GM12878 (cell line): ENCODE results near the gene EFHD1. TPM values are rescaled to one million over a fixed set of nuclear protein-coding genes. Genes with fewer than 3 reads are reported as not detected.

ENCODE experiments used
- ATAC-seq: fragments of 200-7000 bp; cut with Tn5 transposase; 3 replicates; pipeline ENCODE4 v1.9.1; 2020; ENCODE audit warnings: mild to moderate bottlenecking, moderate library complexity
- BruUV-seq: library from RNA; stranded (reverse); fragments of 400-500 nt; replicated peaks from 2 replicates; lab custom pipeline; 2021; lab: Mats Ljungman, UMichigan
- CTCF ChIA-PET: fragments of 300-600 bp; sonication (Branson Sonifier 250); formaldehyde crosslinking; extraction: SDS; loops from one replicate; lab custom pipeline; 2021; ENCODE audit warnings: inconsistent platforms; lab: Yijun Ruan, JAX
- POLR2A ChIA-PET: fragments of 350-600 bp; formaldehyde crosslinking; extraction: SDS; loops from one replicate; lab custom pipeline; 2021; ENCODE audit warnings: inconsistent platforms; lab: Charles Lee
- RAD21 ChIA-PET: fragments of 300-600 bp; sonication (Branson Sonifier 250); formaldehyde crosslinking; loops from one replicate; lab custom pipeline; 2023; ENCODE audit warnings: antibody characterized with exemption; ENCODE audit not compliant: unreplicated experiment; lab: Charles Lee
- SMC1A ChIA-PET: fragments of 300-600 bp; sonication (Branson Sonifier 250); formaldehyde crosslinking; loops from one replicate; lab custom pipeline; 2023; ENCODE audit not compliant: unreplicated experiment, uncharacterized antibody; lab: Charles Lee
- DNase-seq: peaks from one replicate; pipeline ENCODE4 v3.0.0-alpha.2; 2011; ENCODE audit warnings: low read depth, low spot score
- FAIRE-seq: peaks from 3 replicates; lab custom pipeline; 2011; peaks lifted over from hg19 to GRCh38; lab: Jason Lieb, UNC
- H2AFZ ChIP-seq: 2 replicates; pipeline ENCODE4 v1.6.0; 2011; ENCODE audit warnings: low read depth, low read length, control low read depth; ENCODE audit not compliant: control insufficient read depth
- H3K27ac ChIP-seq: 2 replicates; pipeline ENCODE4 v1.5.1; 2011; ENCODE audit warnings: control low read depth; ENCODE audit not compliant: control insufficient read depth, insufficient read depth
- H3K27me3 ChIP-seq, 2 experiments: replicated peaks in 1 of 2; 2 replicates each; pipeline versions ENCODE4 v1.6.0 to v1.6.1; 2011; ENCODE audit warnings: low read length in 1 of 2; ENCODE audit not compliant: control insufficient read depth in 2 of 2, insufficient read depth in 2 of 2
- H3K36me3 ChIP-seq, 2 experiments: 2 replicates each; pipeline ENCODE4 v1.5.1; 2011; ENCODE audit warnings: low read length in 1 of 2; ENCODE audit not compliant: control insufficient read depth in 2 of 2, insufficient read depth in 2 of 2
- H3K4me1 ChIP-seq: 2 replicates; pipeline ENCODE4 v1.6.1; 2011; ENCODE audit warnings: mild to moderate bottlenecking, low read length, moderate library complexity, mixed read lengths; ENCODE audit not compliant: control insufficient read depth, insufficient read depth
- H3K4me2 ChIP-seq: 2 replicates; pipeline ENCODE4 v1.6.0; 2011; ENCODE audit warnings: control low read depth; ENCODE audit not compliant: control insufficient read depth, insufficient read depth
- H3K4me3 ChIP-seq: fragments of 200-600 bp; sonication (generic); 2 replicates; pipeline ENCODE4 v1.5.1; 2016
- H3K79me2 ChIP-seq: 2 replicates; pipeline ENCODE4 v1.6.0; 2011; ENCODE audit warnings: low read length; ENCODE audit not compliant: control insufficient read depth, insufficient read depth
- H3K9ac ChIP-seq: 2 replicates; pipeline ENCODE4 v1.8.0; 2011; ENCODE audit warnings: low read length, control low read depth, mixed read lengths; ENCODE audit not compliant: control insufficient read depth, insufficient read depth
- H3K9me3 ChIP-seq: replicated peaks from 3 replicates; pipeline ENCODE4 v1.5.1; 2011; ENCODE audit warnings: mild to moderate bottlenecking, low read length; ENCODE audit not compliant: control insufficient read depth, insufficient read depth
- H4K20me1 ChIP-seq: 2 replicates; pipeline ENCODE4 v1.6.0; 2011; ENCODE audit not compliant: control insufficient read depth, insufficient read depth
- ATF7 ChIP-seq: fragments of 450-650 bp; IDR thresholded peaks from 2 replicates; pipeline ENCODE4 v1.6.1; 2016; ENCODE audit warnings: low read depth, mild to moderate bottlenecking
- BHLHE40 ChIP-seq, 2 experiments: fragments of 450-650 bp in 1 of 2; IDR thresholded peaks; 2 replicates each; pipeline ENCODE4 v1.6.1; 2011 to 2017; ENCODE audit warnings: low read depth in 2 of 2, borderline replicate concordance in 1 of 2, improper control_type of control experiment in 1 of 2, low read length in 1 of 2, mild to moderate bottlenecking in 1 of 2
- CBFB ChIP-seq: IDR thresholded peaks from 2 replicates; pipeline ENCODE4 v1.6.1; 2016; ENCODE audit warnings: antibody characterized with exemption, low read depth
- E2F4 ChIP-seq: IDR thresholded peaks from 2 replicates; pipeline ENCODE4 v1.6.1; 2012; ENCODE audit warnings: low read depth, low read length, improper control_type of control experiment
- EZH2 ChIP-seq: IDR thresholded peaks from 2 replicates; pipeline ENCODE4 v1.6.1; 2012; ENCODE audit warnings: low read depth, mild to moderate bottlenecking, control low read depth, inconsistent platforms, low read length, borderline replicate concordance; ENCODE audit not compliant: control insufficient read depth
- POLR2AphosphoS5 ChIP-seq: IDR thresholded peaks from 2 replicates; pipeline ENCODE4 v1.6.1; 2011; ENCODE audit warnings: mild to moderate bottlenecking, low read length, inconsistent platforms
- RELB ChIP-seq: fragments of 450-650 bp; IDR thresholded peaks from 2 replicates; pipeline ENCODE4 v1.6.1; 2017; ENCODE audit warnings: low read depth, mild to moderate bottlenecking, moderate library complexity
- TCF7 ChIP-seq: IDR thresholded peaks from 2 replicates; pipeline ENCODE4 v1.6.1; 2014; ENCODE audit warnings: antibody characterized with exemption, borderline replicate concordance
- WRNIP1 ChIP-seq: IDR thresholded peaks from 2 replicates; pipeline ENCODE4 v1.6.1; 2011; ENCODE audit warnings: low read depth, low read length, improper control_type of control experiment, borderline replicate concordance
- YY1 ChIP-seq: IDR thresholded peaks from 2 replicates; pipeline ENCODE4 v1.6.1; 2011; ENCODE audit warnings: low read depth, mild to moderate bottlenecking, low read length
- ZNF622 ChIP-seq: fragments of 450-650 bp; IDR thresholded peaks from 2 replicates; pipeline ENCODE4 v1.6.1; 2017; ENCODE audit warnings: mild to moderate bottlenecking, inconsistent platforms
- WGBS: methylation state at CpG from one replicate; pipeline ENCODE4 v1.1.6; 2016; ENCODE audit warnings: low lambda C conversion rate; ENCODE audit not compliant: insufficient replicate concordance, insufficient coverage; ENCODE audit errors: missing lambda C conversion rate; 5-methylcytosine and 5-hydroxymethylcytosine counted together
- in situ Hi-C: fragments of 300-500 bp; cut with MboI; formaldehyde crosslinking; loops from 9 replicates; pipeline ENCODE4 v1.14.3; 2018; ENCODE audit warnings: mixed read lengths
- intact Hi-C: fragments of 100-400 bp; cut with micrococcal nuclease; formaldehyde crosslinking; loops from one replicate; pipeline ENCODE4 v1.14.2; 2022; ENCODE audit not compliant: unreplicated experiment
- polyA plus RNA-seq, 11 experiments: library from polyadenylated mRNA; depleted of rRNA in 4 of 11; unstranded in 6 of 11; stranded (reverse) in 5 of 11; fragments of >200 nt; fragmentation: Nextera tagmentation in 4 of 11; fragmentation: Illumina TruSeq in 1 of 11; extraction: Ambion mirVana in 4 of 11; extraction: Trizol in 1 of 11; gene quantifications; 1 replicate in 1 of 11; 2 replicates in 10 of 11; pipeline versions ENCODE4 v1.2.1 to v1.2.3, GENCODE V29; 2011 to 2016; ENCODE audit warnings: inconsistent platforms in 2 of 11, missing spikeins in 2 of 11, low read depth in 1 of 11
- total RNA-seq, 4 experiments: library from RNA; depleted of rRNA in 3 of 4; stranded (reverse); fragments of >200 nt in 3 of 4; fragmentation: Illumina TruSeq in 1 of 4; extraction: Trizol in 1 of 4; gene quantifications; 2 replicates each; pipeline versions ENCODE4 v1.2.1 to v1.2.3, GENCODE V29; 2013 to 2021

The EFHD1 gene
- total and polyA plus RNA-seq, 10 of the 15 experiments (the other 5 are each of a cell fraction or from before 2014, with no cell fraction given), result 0.07 TPM; not detected in 9

GRCh38 chr2:232635820-232636219 is 2.4 kb downstream of the EFHD1 start:
- no TSS peak for BruUV-seq
- Histone ChIP-seq H2AFZ (no peak overlapping the region), H4K20me1 (no peaks in the 10 kb centered on the region), H3K4me1 (no peaks in the 10 kb centered on the region), H3K4me3 (no peak overlapping the region)
- no peak for DNase-seq
- intact Hi-C loops, result no loop called here
- no peak for FAIRE-seq
- 59% methylated on average over 4 of the region's 4 CpGs for WGBS
- ChIA-PET POLR2A (no interaction called here), SMC1A (no interaction called here)
- TF ChIP-seq WRNIP1 (no peak), EZH2 (no peak), RELB (no peak), ATF7 (no peak), BHLHE40 (IDR thresholded peaks at IDR 0.05; ENCODE audit: borderline replicate concordance in 1 of 2, low read depth in 2 of 2, low read length in 1 of 2) (no peak), E2F4 (no peak), ZNF622 (no peak), YY1 (no peak), CBFB (no peak), POLR2AphosphoS5 (no peak), TCF7 (no peak)
- TF ChIP-seq, all 136 proteins: peak for 0
- Histone ChIP-seq H3K4me2 (no peak overlapping the region), H3K9me3 (no peaks in the 10 kb centered on the region), H3K36me3 (no peaks in the 10 kb centered on the region), H3K27ac (no peak overlapping the region), H3K27me3 (peaks cover 4 to 12% of the 10 kb centered on the region in 2 experiments), H3K9ac (no peak overlapping the region), H3K79me2 (no peaks in the 10 kb centered on the region)
- in situ Hi-C loops, result no loop called here
- CTCF ChIA-PET, result no interaction called here
- ATAC-seq, result no peak
- RAD21 ChIA-PET, result no interaction called here
